ENCODE measurements around the gene ZNF805.

DNA sequence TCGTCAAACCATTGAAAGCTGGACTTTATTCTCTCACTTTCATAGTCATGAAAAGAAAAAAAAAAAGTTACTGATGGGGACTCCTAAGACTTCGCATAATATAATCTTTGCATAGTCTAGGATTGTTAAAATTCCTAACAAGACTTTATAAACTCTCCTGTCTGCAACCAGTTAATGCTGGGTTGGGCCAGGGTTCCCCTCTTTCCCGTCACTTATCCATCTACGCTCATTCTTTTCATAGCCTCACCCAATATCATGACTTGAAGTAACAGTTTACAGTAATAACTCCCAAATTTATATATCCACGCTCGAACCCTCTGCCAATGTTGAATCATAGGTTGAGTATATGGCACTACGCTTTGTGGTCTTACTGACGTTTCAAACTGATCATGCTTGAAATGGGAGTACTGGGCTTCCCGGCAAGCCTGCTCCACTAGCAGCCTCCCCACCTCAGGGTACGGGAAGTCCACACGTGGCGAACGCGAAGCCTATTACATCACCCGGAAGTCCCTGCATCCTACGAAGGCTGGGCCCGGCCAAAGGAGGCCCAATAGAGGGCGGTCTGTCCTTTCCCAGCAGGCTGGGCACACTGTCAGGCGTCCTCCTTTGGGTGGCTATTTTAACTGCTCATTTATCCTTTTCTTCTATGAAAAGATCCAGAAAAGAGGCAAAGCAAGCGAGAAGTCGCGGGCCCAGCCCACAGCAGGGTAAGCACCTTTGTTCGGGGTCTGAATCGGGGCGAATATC, 39.2 kb downstream of the ZNF805 start:
- TF ChIP-seq CEBPB (IDR thresholded peaks at IDR 0.05; ENCODE audit: low read depth) (peak; percentile 83), POLR2A (IDR thresholded peaks at IDR 0.05; ENCODE audit: borderline replicate concordance, extremely low read depth, insufficient read depth, insufficient read length) (peak; percentile 84), RAD21 (IDR thresholded peaks at IDR 0.05; ENCODE audit: low read depth) (peak; percentile 58), JUND (IDR thresholded peaks at IDR 0.05) (0 out of 2 replicates have a peak, but pooled peaks have one; percentile 25), EGR1 (IDR thresholded peaks at IDR 0.05; ENCODE audit: low read depth) (no peak), SIN3A (IDR thresholded peaks at IDR 0.05; ENCODE audit: low read depth) (peak; percentile 74), EZH2 (IDR thresholded peaks at IDR 0.05) (no peak), ZNF274 (IDR thresholded peaks at IDR 0.05; ENCODE audit: low read depth, low read length) (no peak), YY1 (IDR thresholded peaks at IDR 0.05; ENCODE audit: extremely low read depth, insufficient replicate concordance, low read depth, low read length) (peak; percentile 54), SP1 (IDR thresholded peaks at IDR 0.05; ENCODE audit: low read depth) (0 out of 2 replicates have a peak, but pooled peaks have one; percentile 33), MAX (IDR thresholded peaks at IDR 0.05) (peak; percentile 99), EZH2phosphoT487 (IDR thresholded peaks at IDR 0.05; ENCODE audit: borderline replicate concordance) (no peak)
- TF ChIP-seq, protein P1, sequence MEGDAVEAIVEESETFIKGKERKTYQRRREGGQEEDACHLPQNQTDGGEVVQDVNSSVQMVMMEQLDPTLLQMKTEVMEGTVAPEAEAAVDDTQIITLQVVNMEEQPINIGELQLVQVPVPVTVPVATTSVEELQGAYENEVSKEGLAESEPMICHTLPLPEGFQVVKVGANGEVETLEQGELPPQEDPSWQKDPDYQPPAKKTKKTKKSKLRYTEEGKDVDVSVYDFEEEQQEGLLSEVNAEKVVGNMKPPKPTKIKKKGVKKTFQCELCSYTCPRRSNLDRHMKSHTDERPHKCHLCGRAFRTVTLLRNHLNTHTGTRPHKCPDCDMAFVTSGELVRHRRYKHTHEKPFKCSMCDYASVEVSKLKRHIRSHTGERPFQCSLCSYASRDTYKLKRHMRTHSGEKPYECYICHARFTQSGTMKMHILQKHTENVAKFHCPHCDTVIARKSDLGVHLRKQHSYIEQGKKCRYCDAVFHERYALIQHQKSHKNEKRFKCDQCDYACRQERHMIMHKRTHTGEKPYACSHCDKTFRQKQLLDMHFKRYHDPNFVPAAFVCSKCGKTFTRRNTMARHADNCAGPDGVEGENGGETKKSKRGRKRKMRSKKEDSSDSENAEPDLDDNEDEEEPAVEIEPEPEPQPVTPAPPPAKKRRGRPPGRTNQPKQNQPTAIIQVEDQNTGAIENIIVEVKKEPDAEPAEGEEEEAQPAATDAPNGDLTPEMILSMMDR (IDR thresholded peaks at IDR 0.05 in 2 of 3, conservative IDR thresholded peaks at IDR 0.05 in 1 of 3; ENCODE audit: borderline replicate concordance in 1 of 3, insufficient read depth in 1 of 3, low read depth in 2 of 3, low read length in 2 of 3), result peak in 2 of 3 experiments; percentile 26 to 29; a peak in 2 of 6 replicates
- TF ChIP-seq, protein P2, sequence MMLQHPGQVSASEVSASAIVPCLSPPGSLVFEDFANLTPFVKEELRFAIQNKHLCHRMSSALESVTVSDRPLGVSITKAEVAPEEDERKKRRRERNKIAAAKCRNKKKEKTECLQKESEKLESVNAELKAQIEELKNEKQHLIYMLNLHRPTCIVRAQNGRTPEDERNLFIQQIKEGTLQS (IDR thresholded peaks at IDR 0.05), result 0 out of 2 replicates have a peak, but pooled peaks have one; percentile 40

Measured in HCT116 (cell line).